AG09309 (cell line): Measurements from ENCODE around the gene LEO1.
"Not testable (repeated sequence)": the region's sequence is repeated elsewhere in the genome, so short reads cannot be mapped to it uniquely, and the experiment has no call there.

ENCODE experiments used
- DNase-seq: peaks from one replicate; pipeline ENCODE4 v3.0.0-alpha.2; 2010; ENCODE audit warnings: low read depth
- H3K4me3 ChIP-seq: 2 replicates; pipeline ENCODE4 v1.5.1; 2011; ENCODE audit warnings: mild to moderate bottlenecking, low read depth, low read length, moderate library complexity; ENCODE audit not compliant: control insufficient read depth
- CTCF ChIP-seq: IDR thresholded peaks from 2 replicates; pipeline ENCODE4 v1.5.1; 2011; ENCODE audit warnings: mild to moderate bottlenecking, low read depth, low read length, inconsistent platforms; ENCODE audit not compliant: insufficient read depth, control insufficient read depth; ENCODE audit errors: missing control alignments

Gene LEO1

GRCh38 chr15:52008698-52009434 lies 37.3 kb upstream of the LEO1 start:
- TF ChIP-seq CTCF, result no peak
- H3K4me3 ChIP-seq, result no peak overlapping the region
- DNase-seq, result no peak

- no peak for TF ChIP-seq CTCF
- DNase-seq, result no peak
- no peak overlapping the region for H3K4me3 ChIP-seq
Observed at GRCh38 chr15:52008359-52008697, 36.8 kb upstream of the LEO1 start.

GRCh38 chr15:52006702-52007340 lies 35.2 kb upstream of the LEO1 start:
- no peak for DNase-seq
- H3K4me3 ChIP-seq, result no peak overlapping the region
- no peak for TF ChIP-seq CTCF

GRCh38 chr15:52005748-52006701 lies 34.4 kb upstream of the LEO1 start:
- no peak overlapping the region for H3K4me3 ChIP-seq
- DNase-seq, result no peak
- TF ChIP-seq CTCF, result no peak

- no peak for TF ChIP-seq CTCF
- H3K4me3 ChIP-seq, result no peak overlapping the region
- no peak for DNase-seq
Observed at GRCh38 chr15:52004806-52005205, 33.2 kb upstream of the LEO1 start.

GRCh38 chr15:52003710-52004109 lies 32.1 kb upstream of the LEO1 start:
- DNase-seq, result no peak
- TF ChIP-seq CTCF, result no peak
- H3K4me3 ChIP-seq, result no peak overlapping the region

- not testable (repeated sequence) for H3K4me3 ChIP-seq, DNase-seq
Observed at GRCh38 chr15:52003089-52003488, 31.5 kb upstream of the LEO1 start.
